C1 segment of cervical spinal cord (tissue), 14 donors: ENCODE data around the gene COPZ1.
"Not testable (repeated sequence)": the region's sequence is repeated elsewhere in the genome, so short reads cannot be mapped to it uniquely, and the experiment has no call there.

Experiments used
- DNase-seq, 14 donors: peaks; one replicate each; lab custom pipeline; 2025; lab: John Stamatoyannopoulos, UW

Gene COPZ1

GRCh38 chr12:54324617-54325441 is at the start of gene COPZ1:
Gene COPZ1, plus strand, starts transcription at chr12:54325131. Its CDS starts 33 bp downstream, at chr12:54325164.
- peak; percentile 65 to 100 (median 94) for DNase-seq

GRCh38 chr12:54276368-54276767 is 48.6 kb upstream of the COPZ1 start:
- no peak for DNase-seq

DNA sequence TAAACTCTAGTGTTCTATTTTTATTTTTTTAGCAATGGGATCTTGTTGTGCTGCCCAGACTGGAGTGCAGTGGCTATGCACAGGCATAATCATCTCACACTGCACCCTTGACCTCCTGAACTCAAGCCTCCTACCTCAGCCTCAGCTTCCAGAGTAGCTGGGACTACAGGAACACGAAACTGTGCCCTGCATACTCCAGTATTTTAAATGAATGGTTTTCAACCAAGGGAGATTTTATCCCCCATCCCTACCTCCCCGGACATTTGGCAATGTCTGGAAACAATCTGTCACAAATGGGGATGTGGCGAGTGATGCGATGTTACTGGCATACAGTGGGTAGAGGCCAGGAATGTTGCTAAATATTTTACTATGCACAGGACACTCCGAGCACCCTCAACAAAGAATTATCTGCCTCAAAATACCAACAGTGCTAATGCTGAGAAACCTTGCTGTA is 47.1 kb upstream of the COPZ1 start:
- DNase-seq: peak in 2 of 14 donors; percentile 2 to 17

- DNase-seq: no peak
These were observed 45.7 kb upstream of the COPZ1 start for GRCh38 chr12:54279227-54279631.

DNA sequence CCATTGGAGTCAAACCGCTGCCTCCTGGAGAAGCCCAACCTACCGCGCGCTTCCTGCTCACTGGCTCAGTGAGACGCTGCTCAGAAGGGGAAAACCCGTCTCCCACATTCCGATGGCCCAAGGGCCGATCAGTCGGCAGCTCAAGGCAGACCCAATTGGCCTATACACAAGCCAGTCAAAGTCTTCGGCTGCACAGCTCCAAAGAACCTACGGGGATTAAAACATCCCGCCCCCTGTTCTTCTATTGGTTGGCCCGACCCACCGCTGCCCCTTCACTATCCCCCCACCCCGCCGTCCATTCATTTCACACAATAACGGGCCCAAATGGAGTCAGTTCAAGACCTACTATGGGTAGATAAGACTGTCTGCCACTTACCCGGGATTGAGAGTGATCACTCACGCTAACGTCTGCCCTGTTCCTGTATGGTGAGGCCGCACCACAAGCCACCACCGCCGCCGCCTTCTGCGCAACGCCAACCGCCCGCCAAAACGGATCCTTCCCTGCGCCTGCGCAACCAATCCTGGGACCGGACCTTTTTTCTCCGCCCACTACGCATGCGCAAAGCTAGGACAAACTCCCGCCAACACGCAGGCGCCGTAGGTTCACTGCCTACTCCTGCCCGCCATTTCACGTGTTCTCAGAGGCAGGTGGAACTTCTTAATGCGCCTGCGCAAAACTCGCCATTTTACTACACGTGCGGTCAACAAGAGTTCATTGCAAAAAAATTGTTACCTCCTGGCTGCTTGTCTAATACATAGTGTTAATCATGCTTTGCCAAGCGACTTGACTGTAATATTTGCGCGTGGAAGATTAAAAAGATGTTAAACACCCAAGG is 45.1 kb upstream of the COPZ1 start, which contains the start of gene CBX5:
Gene CBX5 (minus strand): TSS at position 491 of the 836 bp plus-strand sequence. CDS start 22,472 bp downstream, outside the sequence.
- peak; percentile 88 to 100 (median 98) for DNase-seq

- DNase-seq: peak; percentile 65 to 99 (median 96)
These were observed 44.3 kb upstream of the COPZ1 start, which contains the start of gene HNRNPA1 for GRCh38 chr12:54280468-54281260. Gene HNRNPA1, plus strand, starts transcription at chr12:54280726. Its CDS starts 82 bp downstream, at chr12:54280808.

DNA sequence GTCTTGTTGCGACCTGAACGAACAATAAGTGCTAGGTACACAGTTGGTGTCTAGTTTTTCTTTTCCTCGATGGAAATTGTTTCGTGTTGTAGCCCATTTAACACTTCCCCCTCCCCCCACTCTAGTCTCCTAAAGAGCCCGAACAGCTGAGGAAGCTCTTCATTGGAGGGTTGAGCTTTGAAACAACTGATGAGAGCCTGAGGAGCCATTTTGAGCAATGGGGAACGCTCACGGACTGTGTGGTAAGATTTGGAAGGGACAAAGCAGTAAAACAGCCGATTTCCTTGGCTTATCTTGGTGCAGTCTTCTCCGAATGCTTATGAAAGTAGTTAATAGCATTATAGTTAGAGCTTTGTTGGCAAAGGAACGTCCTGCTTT is 43.7 kb upstream of the COPZ1 start:
- not testable (repeated sequence) for DNase-seq

GRCh38 chr12:54281694-54282093 is 43.2 kb upstream of the COPZ1 start:
- DNase-seq: not testable (repeated sequence)

- no peak for DNase-seq
These were observed 41.9 kb upstream of the COPZ1 start for GRCh38 chr12:54282949-54283593.

GRCh38 chr12:54284070-54284780 is 40.7 kb upstream of the COPZ1 start:
- not testable (repeated sequence) for DNase-seq

- no peak for DNase-seq
These were observed 39.5 kb upstream of the COPZ1 start for GRCh38 chr12:54285150-54286041.

- no peak for DNase-seq
These were observed 38.6 kb upstream of the COPZ1 start for GRCh38 chr12:54286042-54287030.

DNA sequence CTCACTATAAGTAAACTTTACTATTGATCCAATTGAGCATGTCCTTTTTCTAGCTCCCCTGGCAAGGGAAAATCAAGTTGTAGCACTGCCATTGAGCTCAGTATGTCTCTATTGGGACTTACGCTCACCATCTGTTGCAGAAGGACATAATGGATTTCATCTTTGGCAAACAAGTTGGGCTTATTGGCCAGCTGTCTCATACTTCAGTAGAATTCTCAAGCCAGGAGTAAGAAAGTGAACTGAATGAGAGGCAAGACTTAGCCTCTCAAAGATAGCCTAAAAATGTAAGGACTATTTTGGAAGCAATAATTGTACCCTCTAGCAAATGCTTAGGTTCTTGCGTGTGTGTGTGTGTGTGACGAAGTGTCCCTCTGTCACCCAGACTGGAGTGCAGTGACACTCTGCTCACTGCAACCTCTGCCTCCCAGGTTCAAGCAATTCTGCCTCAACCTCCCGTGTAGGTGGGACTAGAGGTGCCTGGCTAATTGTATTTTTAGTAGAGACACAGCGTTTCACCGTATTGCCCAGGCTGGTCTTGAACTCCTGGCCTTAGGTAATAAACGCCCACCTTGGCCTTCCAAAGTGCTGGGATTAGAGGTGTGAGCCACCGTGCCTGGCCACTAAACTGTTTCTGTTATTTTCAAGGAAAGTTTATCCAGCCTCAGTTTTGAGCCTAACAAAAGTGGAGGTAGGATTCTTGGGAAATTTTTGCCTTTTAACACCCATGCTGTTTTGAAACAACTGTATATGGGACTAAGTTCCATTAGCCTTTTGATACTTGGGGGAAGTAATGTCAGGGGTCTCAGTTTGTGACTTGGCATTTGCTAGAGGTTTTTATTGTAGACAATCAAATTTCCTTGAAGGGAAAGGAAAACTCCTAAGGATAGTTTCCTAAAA is 37.4 kb upstream of the COPZ1 start:
- DNase-seq: peak in 1 of 14 donors; percentile 19

GRCh38 chr12:54292083-54292930 is 32.6 kb upstream of the COPZ1 start:
- DNase-seq: no peak

- DNase-seq: no peak
These were observed 32.0 kb upstream of the COPZ1 start for GRCh38 chr12:54292931-54293241.
